Cortex of kidney (tissue), 1 donor: ENCODE measurements around the gene ZNF208.
"Not testable (repeated sequence)": the region's sequence is repeated elsewhere in the genome, so short reads cannot be mapped to it uniquely, and the experiment has no call there.

Experiments used
- DNase-seq: peaks from one replicate; lab custom pipeline; 2025; lab: John Stamatoyannopoulos, UW

ZNF208 gene

GRCh38 chr19:21884786-21885185 is 126.0 kb downstream of the ZNF208 start:
- not testable (repeated sequence) for DNase-seq

- DNase-seq = no peak
These were observed 127.2 kb downstream of the ZNF208 start for GRCh38 chr19:21883516-21883915.
